K562 (cell line): ENCODE results near the gene ADCY6. TPM values are rescaled to one million over a fixed set of nuclear protein-coding genes. Genes with fewer than 3 reads are reported as not detected.
"Not testable (repeated sequence)": the region's sequence is repeated elsewhere in the genome, so short reads cannot be mapped to it uniquely, and the experiment has no call there.

ENCODE experiments used
- ATAC-seq: fragments of 200-7000 bp; cut with Tn5 transposase; 3 replicates; pipeline ENCODE4 v1.9.1; 2020; ENCODE audit warnings: moderate library complexity
- BruUV-seq: library from RNA; stranded (reverse); fragments of 400-500 nt; replicated peaks from 2 replicates; lab custom pipeline; 2021; lab: Mats Ljungman, UMichigan
- CTCF ChIA-PET: fragments of 300-600 bp; formaldehyde crosslinking; extraction: SDS; loops from one replicate; lab custom pipeline; 2021; ENCODE audit warnings: low intra/inter-chr PET ratio; lab: Yijun Ruan, JAX
- POLR2A ChIA-PET: fragments of 300-600, 350-650 bp; sonication (Branson Sonifier 250); formaldehyde crosslinking; extraction: SDS; loops from one replicate; lab custom pipeline; 2021; ENCODE audit warnings: antibody characterized with exemption, inconsistent platforms; lab: Yijun Ruan, JAX
- DNase-seq, 4 experiments: peaks; one replicate each; pipeline versions ENCODE4 v3.0.0 to v3.0.0-alpha.2; 2011 to 2018; ENCODE audit warnings: low spot score in 3 of 4, mixed read lengths in 3 of 4; ENCODE audit errors: extremely low read depth in 1 of 4
- FAIRE-seq: peaks from 2 replicates; lab custom pipeline; 2011; peaks lifted over from hg19 to GRCh38; lab: Jason Lieb, UNC
- H2AFZ ChIP-seq: 2 replicates; pipeline ENCODE4 v1.6.0; 2011; ENCODE audit warnings: low read depth, low read length, control low read depth, inconsistent platforms
- H3K27ac ChIP-seq: fragments of 200-600 bp; 3 replicates; pipeline ENCODE4 v1.8.0; 2011; ENCODE audit warnings: low read depth, mild to moderate bottlenecking, control low read depth, inconsistent platforms, low read length, moderate library complexity, mixed read lengths; ENCODE audit errors: extremely low read depth
- H3K27me3 ChIP-seq, 2 experiments: fragments of 300-600 bp in 1 of 2; 2 replicates in 1 of 2; 3 replicates in 1 of 2; pipeline versions ENCODE4 v1.6.0 to v1.8.0; 2011; ENCODE audit warnings: inconsistent platforms in 2 of 2, low read length in 2 of 2, mild to moderate bottlenecking in 1 of 2, mixed read lengths in 1 of 2, moderate library complexity in 1 of 2; ENCODE audit not compliant: control insufficient read depth in 2 of 2, insufficient read depth in 2 of 2
- H3K36me3 ChIP-seq: fragments of 300-600 bp; 3 replicates; pipeline ENCODE4 v1.8.0; 2011; ENCODE audit warnings: mild to moderate bottlenecking, low read length, inconsistent platforms; ENCODE audit not compliant: control insufficient read depth, insufficient read depth
- H3K4me1 ChIP-seq, 2 experiments: fragments of 200-600 bp in 1 of 2; replicated peaks in 1 of 2; 2 replicates in 1 of 2; 3 replicates in 1 of 2; pipeline versions ENCODE4 v1.5.1 to v1.8.0; 2011; ENCODE audit warnings: inconsistent platforms in 2 of 2, low read length in 2 of 2, mild to moderate bottlenecking in 1 of 2, mixed read lengths in 1 of 2, moderate library complexity in 1 of 2; ENCODE audit not compliant: control insufficient read depth in 2 of 2, insufficient read depth in 2 of 2
- H3K4me2 ChIP-seq: 2 replicates; pipeline ENCODE4 v1.6.1; 2011; ENCODE audit warnings: low read length, control low read depth, inconsistent platforms, mixed read lengths; ENCODE audit not compliant: insufficient read depth
- H3K4me3 ChIP-seq: fragments of 200-600 bp; sonication (generic), shearing (Covaris generic); 2 replicates; pipeline ENCODE4 v1.5.1; 2016; ENCODE audit warnings: control low read depth, inconsistent platforms
- H3K79me2 ChIP-seq: fragments of 200-600 bp; 3 replicates; pipeline ENCODE4 v1.8.0; 2011; ENCODE audit warnings: low read length, inconsistent platforms; ENCODE audit not compliant: control insufficient read depth, insufficient read depth
- H3K9ac ChIP-seq, 2 experiments: 2 replicates each; pipeline versions ENCODE4 v1.6.0 to v1.6.1; 2011; ENCODE audit warnings: low read depth in 2 of 2, low read length in 2 of 2, control low read depth in 1 of 2, inconsistent platforms in 1 of 2, mild to moderate bottlenecking in 1 of 2, mixed read lengths in 1 of 2; ENCODE audit not compliant: insufficient read depth in 1 of 2
- H3K9me1 ChIP-seq: one replicate; pipeline ENCODE4 v1.6.0; 2011; ENCODE audit warnings: inconsistent platforms, mild to moderate bottlenecking, low read length, moderate library complexity; ENCODE audit not compliant: control insufficient read depth, insufficient read depth
- H3K9me3 ChIP-seq: replicated peaks from 2 replicates; pipeline ENCODE4 v1.5.1; 2011; ENCODE audit warnings: low read depth, low read length, inconsistent platforms; ENCODE audit not compliant: control insufficient read depth, insufficient read depth
- H4K20me1 ChIP-seq: replicated peaks from 2 replicates; pipeline ENCODE4 v1.6.1; 2011; ENCODE audit warnings: low read length, inconsistent platforms, mixed read lengths; ENCODE audit not compliant: control insufficient read depth, insufficient read depth
- C11orf30 ChIP-seq: fragments of 450-650 bp; IDR thresholded peaks from 2 replicates; pipeline ENCODE4 v1.6.1; 2016; ENCODE audit warnings: low read depth, mild to moderate bottlenecking
- CBX3 ChIP-seq, 2 experiments: IDR thresholded peaks; 1 replicate in 1 of 2; 2 replicates in 1 of 2; pipeline ENCODE4 v1.6.1; 2012; ENCODE audit warnings: inconsistent platforms in 2 of 2, low read length in 2 of 2, borderline replicate concordance in 1 of 2, control low read depth in 1 of 2
- CC2D1A ChIP-seq: fragments of 450-650 bp; IDR thresholded peaks from 2 replicates; pipeline ENCODE4 v1.6.1; 2017; ENCODE audit warnings: mild to moderate bottlenecking
- TRIM24 ChIP-seq, 2 experiments: fragments of 450-650 bp; IDR thresholded peaks; 2 replicates each; pipeline ENCODE4 v1.6.1; 2016
- ZBTB33 ChIP-seq: sonication (generic); formaldehyde crosslinking; IDR thresholded peaks from 2 replicates; pipeline ENCODE4 v1.8.1; 2023; ENCODE audit warnings: mild to moderate bottlenecking, missing genetic modification reagents
- ZNF280A ChIP-seq: fragments of 450-650 bp; IDR thresholded peaks from 2 replicates; pipeline ENCODE4 v1.6.1; 2018; ENCODE audit warnings: mild to moderate bottlenecking, low read depth; ENCODE audit not compliant: partially characterized antibody
- ZNF316 ChIP-seq: fragments of 450-650 bp; IDR thresholded peaks from 2 replicates; pipeline ENCODE4 v1.6.1; 2016
- ZNF431 ChIP-seq: sonication (generic); formaldehyde crosslinking; IDR thresholded peaks from 2 replicates; pipeline ENCODE4 v1.8.0; 2022; ENCODE audit warnings: mild to moderate bottlenecking, missing genetic modification reagents
- WGBS: fragments of 100-300 bp; shearing (Covaris generic); methylation state at CpG from one replicate; pipeline ENCODE4 v1.1.6; 2016; ENCODE audit warnings: low coverage, mixed read lengths; ENCODE audit not compliant: insufficient coverage; ENCODE audit errors: missing lambda C conversion rate; 5-methylcytosine and 5-hydroxymethylcytosine counted together
- in situ Hi-C: fragments of 300-500 bp; cut with MboI; formaldehyde crosslinking; loops from 4 replicates; pipeline ENCODE4 v1.15.0; 2018; ENCODE audit warnings: inconsistent platforms, mixed read lengths
- intact Hi-C: fragments of 100-400 bp; cut with micrococcal nuclease; formaldehyde crosslinking; loops from 2 replicates; pipeline ENCODE4 v1.14.2; 2022
- polyA plus RNA-seq, 8 experiments: library from polyadenylated mRNA; depleted of rRNA in 4 of 8; stranded (reverse) in 5 of 8; unstranded in 3 of 8; fragments of >200 nt; fragmentation: Nextera tagmentation in 2 of 8; fragmentation: Illumina TruSeq in 1 of 8; extraction: Ambion mirVana in 2 of 8; extraction: Trizol in 1 of 8; gene quantifications; 2 replicates each; pipeline versions ENCODE4 v1.2.1 to v1.2.3, GENCODE V29; 2011 to 2014; ENCODE audit warnings: inconsistent platforms in 1 of 8, missing spikeins in 1 of 8
- total RNA-seq, 7 experiments: library from RNA; depleted of rRNA in 6 of 7; stranded (reverse); fragments of >200 nt in 6 of 7; fragmentation: Illumina TruSeq in 2 of 7; extraction: Trizol in 2 of 7; gene quantifications; 2 replicates each; pipeline versions ENCODE4 v1.2.1 to v1.2.3, GENCODE V29; 2011 to 2021; ENCODE audit warnings: low replicate concordance in 1 of 7

ADCY6 gene
- total and polyA plus RNA-seq, 9 of the 15 experiments (the other 6 are each of a cell fraction or from before 2014, with no cell fraction given): 0.01 to 1.0 (median 0.53) TPM

- POLR2A ChIA-PET, DNase-seq, FAIRE-seq, H3K4me2 ChIP-seq, H3K9ac ChIP-seq, H3K4me3 ChIP-seq, H3K27ac ChIP-seq, H3K9me1 ChIP-seq, H2AFZ ChIP-seq, H3K27me3 ChIP-seq, H4K20me1 ChIP-seq, intact Hi-C loops, BruUV-seq, CTCF ChIA-PET, ATAC-seq, in situ Hi-C loops: not testable (repeated sequence)
- peaks cover 28% of the 10 kb centered on the region for H3K79me2 ChIP-seq
- H3K4me1 ChIP-seq: peaks cover 5 to 14% of the 10 kb centered on the region in 2 experiments; a peak in 4 of 5 replicates
- 50% methylated on average over 4 of the region's 4 CpGs for WGBS
- TF ChIP-seq TRIM24 (IDR thresholded peaks at IDR 0.05): peak in 1 of 2 experiments; percentile 31; a peak in 2 of 4 replicates
- peak; percentile 56 for TF ChIP-seq ZNF316
- TF ChIP-seq C11orf30: peak; percentile 34
- peak; percentile 32 for TF ChIP-seq ZNF280A
- peak; percentile 42; the same call in 1 of the 2 replicates for TF ChIP-seq CC2D1A
- TF ChIP-seq ZBTB33: peak; percentile 39; the same call in 1 of the 2 replicates
- peak; percentile 98 for TF ChIP-seq ZNF431 (CRISPR knock-in tag)
- TF ChIP-seq CBX3 (IDR thresholded peaks at IDR 0.05; ENCODE audit: borderline replicate concordance in 1 of 2, low read length in 2 of 2): peak in 1 of 2 experiments; percentile 24; a peak in 1 of 3 replicates
- H3K9me3 ChIP-seq: peaks cover 16% of the 10 kb centered on the region
- peaks cover 15% of the 10 kb centered on the region for H3K36me3 ChIP-seq
Observed at GRCh38 chr12:48719002-48719401, 69.9 kb downstream of the ADCY6 start.
